CMK (cell line): Measurements from ENCODE around the gene STX1A.
A peak's percentile ranks its signal among the peaks of the same experiment; 100 is the strongest.

Experiments used
- DNase-seq: peaks from one replicate; pipeline ENCODE4 v3.0.0-alpha.2; 2010; ENCODE audit warnings: low read depth

STX1A gene

DNA sequence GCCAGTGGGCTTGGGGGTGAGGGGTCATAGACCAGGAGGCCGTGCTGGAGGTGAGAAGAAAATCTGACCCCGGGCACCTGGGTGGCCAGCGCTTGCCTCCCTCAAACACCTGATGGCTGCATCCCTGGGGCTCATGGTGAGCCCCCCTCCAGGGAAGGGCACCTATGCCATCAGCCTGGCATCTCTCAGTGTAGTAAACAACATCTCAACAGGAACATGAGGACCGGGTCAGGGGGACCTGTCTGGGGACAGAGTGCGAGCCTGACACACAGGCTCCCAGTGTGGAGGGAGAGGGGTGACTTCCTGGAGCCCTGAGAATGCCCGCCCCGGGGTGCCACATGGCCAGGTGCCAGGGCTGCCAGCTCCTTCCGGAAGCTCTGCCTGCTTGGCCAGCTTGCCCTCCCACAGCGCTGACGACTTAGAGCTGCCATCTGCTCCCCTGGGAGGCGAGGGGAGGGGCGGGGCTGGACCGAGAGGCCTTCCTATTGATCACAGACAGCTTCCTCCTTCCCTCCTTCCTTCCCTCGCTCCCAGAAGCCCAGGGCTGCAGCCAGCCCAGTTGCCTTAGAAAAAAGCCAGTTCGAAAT, 12.3 kb downstream of the STX1A start:
- DNase-seq, result no peak

DNA sequence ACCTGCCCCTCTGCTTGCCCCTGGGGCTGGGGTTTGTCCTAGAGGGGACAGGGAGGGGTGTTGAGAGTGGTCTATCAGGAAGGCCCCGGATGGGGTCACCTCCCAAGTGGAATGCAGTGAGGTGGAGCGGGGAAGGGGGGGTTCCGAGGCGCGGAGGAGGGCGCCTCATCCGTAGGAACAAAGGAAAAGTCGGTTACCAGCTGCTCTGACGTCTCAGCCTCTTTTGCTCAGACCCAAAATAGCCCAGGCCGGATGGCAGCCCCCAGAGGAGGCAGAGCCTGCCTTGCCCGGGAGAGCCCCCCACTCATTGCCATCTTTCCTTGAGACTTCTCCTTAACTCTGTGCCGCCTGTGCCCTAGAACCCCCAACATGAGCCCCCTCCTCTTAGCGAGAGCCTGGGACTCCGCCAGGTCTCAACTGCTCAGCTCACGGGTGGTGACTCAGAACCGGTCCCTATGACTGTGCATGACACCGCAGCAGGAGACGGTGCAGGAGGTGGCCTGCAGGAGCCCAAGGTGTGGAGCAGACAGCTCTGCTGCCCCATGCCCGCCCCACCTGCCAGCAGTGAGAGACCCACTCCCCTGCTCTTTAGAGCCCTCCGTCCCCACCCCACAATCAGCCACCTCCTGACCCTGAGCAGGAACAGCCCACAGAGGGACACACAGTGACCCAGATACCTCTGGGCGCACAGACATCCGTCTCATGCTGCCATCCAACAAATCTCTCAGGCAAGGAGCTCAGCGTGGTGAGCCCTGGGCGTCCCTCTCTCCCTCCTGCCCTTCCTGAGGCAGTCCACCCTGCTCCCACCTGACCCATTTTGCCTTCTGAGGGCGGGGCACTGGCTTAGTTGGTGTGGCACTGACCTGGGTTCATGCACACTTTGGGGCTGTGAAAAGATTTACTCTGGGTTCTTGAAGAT, 13.1 kb downstream of the STX1A start:
- DNase-seq, result no peak

DNA sequence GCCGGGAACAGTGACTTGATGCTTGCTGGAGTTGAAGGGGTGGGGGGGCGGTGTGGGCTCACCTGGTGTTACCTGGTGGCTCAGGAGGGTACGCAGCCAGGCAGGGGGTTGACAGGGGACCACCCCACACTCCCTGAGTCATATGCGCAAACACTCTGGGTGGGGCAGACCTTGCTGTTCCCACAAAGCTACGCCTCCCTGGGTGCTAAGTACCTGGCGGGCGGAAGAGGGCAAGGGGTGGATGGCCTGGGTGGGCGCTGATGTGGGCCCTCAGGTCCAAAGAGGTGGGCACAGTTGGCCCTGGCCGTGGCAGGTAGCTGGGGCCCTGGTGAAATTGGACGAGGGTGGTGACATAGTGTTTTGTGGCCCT, 13.9 kb downstream of the STX1A start:
- no peak for DNase-seq

DNA sequence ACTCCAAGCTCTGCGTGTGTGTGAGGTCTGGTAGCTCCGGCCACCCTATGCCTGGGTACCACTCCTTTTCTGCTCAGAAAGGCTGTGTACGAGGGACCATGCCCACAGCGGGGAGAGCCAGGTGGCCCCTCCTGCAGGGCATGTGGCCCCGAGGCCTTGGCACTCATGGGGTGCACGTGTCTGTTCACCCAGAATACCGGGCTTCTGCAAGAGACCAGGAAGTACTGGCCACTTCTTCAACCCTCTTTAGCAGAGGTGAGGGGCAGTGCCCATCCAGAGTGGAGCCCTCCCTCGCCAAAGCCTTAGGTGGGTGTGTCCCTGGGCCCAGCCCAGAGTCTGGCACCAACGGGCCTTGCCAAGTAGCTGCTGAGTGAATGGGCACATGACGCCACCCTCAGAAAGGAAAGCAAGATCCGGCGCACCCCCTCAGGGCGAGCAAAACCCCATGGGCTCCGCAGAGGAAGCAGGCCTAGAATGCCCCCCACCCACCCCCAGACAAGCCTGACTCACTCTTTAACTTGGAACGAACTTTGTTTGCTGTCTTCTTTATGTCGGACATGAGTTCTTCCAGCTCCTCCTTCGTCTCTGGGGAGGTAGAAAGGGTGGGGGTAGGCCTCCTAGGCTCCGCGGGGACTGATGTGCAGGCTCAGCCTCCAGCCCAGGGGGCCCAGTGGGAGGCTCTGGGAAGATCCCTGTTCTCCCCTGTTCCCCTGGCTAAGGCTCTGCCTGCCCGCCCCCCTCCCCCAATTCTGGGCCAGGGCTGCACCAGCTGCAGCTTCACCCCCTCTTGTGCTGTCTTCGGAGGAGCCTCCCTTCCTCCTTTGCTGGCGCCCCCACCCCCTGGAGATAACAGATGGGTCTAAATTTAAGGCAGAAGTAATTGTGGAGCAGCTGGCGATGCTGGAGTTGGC, 14.6 kb downstream of the STX1A start:
- no peak for DNase-seq

DNA sequence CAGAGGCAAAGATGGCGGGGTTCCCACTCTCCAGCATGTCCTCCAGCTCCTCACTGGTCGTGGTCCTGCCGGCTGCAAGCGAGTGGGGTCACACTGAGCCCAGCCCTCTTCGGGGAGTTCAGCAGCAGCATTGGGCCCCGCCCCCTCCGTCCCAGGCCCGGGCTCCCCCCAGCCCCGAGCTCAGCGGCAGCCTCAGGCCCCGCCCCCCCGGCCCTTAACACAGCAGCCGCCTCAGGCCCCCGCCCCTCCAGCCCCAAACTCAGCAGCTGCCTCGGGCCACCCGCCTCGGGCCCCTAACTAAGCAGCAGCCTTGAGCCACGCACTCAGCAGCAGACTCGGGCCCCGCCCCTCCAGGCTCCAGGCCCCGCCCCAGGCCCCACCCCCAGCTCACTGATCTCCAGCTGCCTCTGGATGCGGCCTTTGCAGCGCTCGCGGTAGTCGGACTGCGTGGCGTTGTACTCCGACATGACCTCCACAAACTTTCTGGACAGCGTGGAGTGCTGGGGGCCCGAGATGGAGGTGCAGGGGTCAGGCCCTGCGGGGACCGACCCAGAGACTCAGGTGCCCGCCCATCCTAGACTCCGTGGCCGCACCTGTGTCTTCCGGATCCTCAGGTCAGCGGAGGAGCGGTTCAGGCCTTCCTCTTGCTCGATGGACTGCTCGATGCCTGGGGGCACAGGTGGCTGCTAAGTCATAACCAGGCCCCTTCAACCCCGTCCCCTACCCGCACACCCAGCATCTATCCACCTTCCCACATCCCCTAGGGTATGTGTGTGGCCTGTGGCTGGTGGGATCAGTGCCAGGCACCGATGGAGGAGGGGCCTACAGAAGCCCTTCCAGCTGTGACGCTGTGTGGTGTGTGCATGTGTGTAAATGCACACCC, 15.5 kb downstream of the STX1A start:
- no peak for DNase-seq

DNA sequence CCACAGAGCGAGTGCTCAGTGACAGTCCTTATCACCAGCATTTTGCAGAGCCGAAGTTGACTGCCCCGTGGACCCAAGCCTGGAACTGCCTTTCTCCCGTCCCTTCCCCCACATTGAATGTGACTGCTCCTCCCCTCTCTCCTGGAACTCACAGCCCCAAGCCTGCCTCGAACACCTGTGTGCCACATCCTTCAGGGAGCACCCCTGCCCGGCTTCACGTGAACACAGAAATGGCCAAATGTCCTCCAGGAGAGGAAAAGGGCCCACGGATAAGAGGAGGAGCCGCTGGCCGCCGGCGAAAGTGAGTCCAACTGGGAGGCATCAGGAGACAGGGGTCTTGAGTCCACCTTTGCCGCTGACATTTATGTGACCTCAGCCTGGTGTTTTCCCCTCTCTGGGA, 16.2 kb downstream of the STX1A start:
- no peak for DNase-seq

DNA sequence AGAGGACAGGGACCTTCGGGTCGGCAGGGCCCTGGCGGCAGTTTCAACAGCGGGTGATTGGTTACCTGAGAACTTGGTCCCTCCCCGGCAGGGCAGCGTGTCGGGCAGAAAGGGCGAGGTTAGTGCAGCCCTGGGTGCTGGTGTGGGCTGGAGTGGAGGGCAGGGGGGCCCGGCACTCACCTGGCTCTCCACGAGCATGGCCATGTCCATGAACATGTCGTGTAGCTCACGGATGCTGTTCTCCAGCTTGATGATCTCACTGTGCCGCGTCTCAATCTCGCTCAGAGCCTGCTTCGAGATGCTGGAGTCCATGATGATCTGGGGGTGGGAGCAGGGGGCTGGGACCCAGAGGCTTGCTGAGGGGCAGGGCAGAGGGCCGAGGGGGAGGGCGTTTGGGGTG, 16.8 kb downstream of the STX1A start:
- no peak for DNase-seq

DNA sequence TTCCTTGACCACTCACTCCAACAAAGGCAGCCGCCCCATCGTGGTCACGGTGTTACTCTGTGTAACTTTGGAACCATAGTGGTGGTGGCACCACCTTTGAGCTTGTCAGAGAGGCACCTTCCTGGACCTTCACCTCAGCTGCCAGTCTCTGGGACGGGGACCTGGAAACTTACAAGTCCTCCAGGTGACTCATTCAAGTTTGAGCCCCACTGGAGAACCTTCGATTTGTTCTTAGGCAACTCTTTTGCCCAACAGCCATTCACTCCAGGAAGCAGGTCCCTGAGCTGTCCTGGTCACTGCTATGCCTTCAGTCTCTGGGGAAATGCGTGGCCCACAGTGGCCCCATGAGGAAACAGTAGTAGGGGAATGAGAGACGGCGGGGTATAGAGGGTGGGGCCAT, 17.2 kb downstream of the STX1A start:
- no peak for DNase-seq

DNA sequence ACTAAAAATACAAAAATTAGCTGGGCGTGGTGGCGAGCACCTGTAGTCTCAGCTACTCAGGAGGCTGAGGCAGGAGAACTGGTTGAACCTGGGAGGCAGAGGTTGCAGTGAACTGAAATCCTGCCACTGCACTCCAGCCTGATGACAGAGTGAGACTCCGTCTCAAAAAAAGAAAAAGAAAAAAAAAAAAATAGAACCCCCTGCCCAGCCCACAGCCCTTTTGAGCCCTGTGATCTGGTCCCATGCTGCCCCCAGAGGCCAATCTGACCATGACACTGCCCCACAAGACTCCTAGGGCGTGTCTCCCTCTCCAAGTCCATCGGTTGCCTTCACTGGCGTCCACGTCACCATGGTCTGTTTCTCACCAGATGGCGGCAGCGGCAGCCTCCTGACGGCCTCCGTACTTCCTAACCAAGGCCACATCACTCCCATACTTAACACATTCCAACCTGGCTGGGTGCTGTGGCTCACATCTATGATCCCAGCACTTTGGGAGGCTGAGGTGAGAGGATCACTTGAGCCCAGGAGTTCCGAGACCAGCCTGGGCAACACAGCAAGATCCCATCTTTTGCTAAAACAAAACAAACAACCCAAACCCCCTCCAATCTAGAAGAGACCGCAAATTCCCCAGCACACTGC, 18.0 kb downstream of the STX1A start:
- no peak for DNase-seq

DNA sequence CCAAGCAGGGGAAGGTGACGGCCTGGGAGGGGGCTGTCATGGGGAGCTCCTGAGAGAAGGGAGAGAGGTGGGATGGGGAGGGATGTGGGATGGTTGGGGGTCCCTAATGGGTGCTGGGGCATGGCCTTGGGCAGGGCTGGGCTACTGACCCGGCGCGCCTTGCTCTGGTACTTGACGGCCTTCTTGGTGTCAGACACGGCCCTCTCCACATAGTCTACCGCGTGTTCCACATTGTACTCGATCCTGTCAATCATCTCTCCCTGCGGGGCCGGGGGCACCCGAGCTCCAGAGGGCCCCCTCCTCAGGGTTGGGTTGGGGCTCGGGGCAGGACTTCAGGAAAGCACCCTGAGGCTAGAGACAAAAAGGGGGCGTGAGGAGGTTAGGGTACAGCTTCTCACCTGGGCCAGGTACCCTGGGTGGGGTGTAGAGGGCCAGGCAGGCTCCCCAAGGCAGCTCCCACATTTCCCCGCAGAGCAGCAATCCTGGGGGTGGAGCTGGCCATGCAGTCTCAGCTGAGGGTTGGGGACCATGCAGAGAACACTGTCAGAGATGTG, 18.8 kb downstream of the STX1A start:
- no peak for DNase-seq

DNA sequence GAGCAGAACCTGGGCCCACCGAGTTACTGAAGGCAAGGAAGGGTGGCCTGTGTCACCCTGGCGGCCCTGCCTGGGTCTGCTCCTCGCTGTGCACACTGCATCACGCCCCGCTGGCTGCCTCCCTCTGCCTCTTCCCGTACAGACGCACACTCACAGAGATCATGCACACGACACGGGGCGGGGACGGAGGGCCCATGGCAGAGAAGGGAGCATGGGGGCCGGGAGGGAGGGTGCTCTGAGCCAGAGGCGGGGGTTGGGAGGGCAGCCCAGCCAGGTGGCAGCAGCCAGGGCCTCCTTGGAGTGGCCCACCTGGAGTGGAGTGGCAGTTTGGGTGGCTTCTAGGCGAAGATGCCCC, 19.4 kb downstream of the STX1A start:
- DNase-seq, result no peak

DNA sequence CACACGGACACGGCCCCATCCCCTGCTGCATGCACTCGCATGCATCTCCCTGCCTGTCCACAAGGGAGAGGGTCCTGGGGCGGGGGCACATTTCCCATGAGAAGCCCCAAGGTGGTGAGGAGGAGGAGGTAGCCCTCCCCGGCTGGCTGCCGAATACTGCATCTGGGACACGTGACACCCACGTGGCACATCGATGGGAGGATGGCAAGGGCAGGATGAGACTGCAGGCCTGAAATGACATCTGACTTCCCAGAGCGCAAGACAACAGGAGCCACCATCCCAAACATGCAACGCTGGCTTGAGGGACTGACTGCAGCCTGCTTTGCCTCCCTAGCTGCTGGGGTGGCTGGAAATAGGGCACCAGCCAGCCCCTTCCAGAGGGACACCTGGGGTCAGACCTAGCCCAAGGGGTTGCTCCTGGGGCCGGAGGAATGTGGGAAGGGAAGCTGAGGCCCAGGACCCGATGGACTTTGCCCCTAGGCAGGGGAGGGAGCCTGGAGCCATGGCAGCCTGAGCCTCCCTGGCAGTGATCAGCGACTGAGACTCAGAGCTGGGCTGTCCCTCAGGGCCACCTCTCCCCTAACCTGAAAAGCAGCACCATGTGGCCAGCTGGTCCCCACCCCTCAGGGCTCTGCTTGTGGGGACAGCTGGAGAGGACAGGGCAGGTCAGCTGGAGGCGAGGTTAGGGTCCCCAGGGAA, 19.9 kb downstream of the STX1A start:
- DNase-seq, result no peak

DNA sequence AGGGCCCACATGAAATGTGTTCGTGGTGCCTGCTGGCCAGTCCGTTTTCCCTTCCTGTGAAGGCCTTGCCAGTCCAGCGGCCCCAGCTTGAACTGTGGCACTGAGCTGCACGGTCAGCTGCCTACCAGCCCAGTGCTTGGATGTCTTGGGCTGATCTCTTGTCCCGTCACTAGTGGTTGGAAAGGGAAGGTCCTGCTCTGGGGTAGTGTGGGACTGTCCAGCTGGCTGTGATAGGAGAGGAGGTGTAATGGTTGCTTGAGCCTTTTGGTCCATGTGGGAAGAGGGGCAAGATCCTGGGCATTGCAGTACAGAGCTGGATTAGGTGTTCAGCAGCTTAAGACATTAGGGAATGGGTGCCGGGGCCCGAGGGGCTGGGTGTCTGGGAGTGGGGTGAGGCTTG, 21.1 kb downstream of the STX1A start:
- no peak for DNase-seq

DNA sequence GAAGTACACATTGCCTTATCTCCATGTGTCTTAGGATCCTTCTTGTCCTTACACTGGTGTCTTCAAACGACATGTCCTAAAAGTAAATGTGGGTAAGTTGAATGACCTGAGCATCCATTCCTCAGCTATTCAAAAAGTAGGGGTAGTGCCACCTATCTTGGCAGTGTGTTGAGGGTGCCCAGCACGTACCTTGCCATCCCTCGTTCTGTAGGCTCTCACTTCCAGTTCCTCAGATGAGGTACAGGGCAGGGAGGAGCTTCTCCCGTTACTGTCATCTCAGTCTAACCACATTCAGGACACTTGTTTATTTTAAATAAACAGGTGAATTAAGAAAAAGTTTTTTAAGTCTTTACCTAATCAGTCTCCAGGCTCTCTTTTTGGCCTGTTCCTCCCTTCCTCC, 23.1 kb downstream of the STX1A start:
- DNase-seq, result no peak

DNA sequence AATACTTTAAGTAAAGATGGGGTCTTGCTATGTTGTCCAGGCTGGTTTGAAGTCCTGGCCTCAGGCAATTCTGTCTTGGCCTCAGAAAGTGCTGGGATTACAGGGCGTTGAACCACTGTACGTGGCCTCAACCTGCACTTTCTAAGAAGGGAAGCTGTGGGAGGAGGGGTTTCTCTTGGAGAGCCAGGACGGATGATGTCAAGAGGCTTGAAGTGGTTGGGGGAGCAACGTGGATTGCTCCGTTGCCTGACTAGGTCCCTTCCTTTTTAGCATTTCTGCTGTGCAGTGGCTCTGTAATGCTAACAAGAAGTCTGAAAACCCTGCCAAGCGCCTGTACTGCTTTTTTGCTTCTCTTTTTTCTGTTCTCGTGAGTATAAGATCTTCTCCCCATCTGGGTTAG, 28.8 kb downstream of the STX1A start:
- DNase-seq, result no peak

DNA sequence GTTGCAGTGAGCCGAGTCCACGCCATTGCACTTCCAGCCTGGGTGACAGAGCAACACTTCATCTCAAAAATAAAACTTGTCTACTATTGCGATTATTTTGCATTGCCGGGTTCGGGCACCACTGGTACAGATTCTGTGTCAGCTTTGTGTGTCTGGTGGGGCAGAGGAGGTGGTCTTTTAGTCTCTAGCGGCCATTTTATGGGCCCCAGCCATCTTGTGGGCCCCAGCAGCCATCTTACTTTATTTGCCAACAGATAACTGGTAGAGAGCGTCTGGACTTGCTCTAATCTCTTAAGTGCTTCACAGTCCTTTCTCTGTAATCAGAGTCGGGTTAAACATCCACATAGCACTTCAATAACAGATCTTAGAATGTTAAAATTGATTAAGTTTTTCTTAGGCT, 31.2 kb downstream of the STX1A start:
- DNase-seq, result no peak

DNA sequence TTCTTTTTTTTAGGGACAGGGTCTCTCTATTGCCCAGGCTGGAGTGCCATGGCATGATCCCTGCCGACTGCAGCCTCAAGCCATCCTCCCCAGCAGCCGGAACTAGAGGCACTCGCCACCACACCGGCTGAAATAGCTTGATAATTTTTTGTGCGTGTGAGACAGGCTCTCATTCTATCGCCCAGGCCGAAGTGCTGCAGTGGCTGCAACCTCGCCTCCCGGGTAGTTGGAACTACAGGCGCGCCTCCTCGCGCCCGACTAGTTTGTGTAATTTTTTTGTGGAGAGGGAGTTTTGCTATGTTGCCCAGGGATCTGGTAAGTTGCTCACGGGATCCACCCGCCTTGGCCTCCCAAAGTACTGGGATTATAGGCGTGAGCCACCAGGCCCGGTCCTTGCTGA, 34.2 kb downstream of the STX1A start:
- DNase-seq, result no peak

DNA sequence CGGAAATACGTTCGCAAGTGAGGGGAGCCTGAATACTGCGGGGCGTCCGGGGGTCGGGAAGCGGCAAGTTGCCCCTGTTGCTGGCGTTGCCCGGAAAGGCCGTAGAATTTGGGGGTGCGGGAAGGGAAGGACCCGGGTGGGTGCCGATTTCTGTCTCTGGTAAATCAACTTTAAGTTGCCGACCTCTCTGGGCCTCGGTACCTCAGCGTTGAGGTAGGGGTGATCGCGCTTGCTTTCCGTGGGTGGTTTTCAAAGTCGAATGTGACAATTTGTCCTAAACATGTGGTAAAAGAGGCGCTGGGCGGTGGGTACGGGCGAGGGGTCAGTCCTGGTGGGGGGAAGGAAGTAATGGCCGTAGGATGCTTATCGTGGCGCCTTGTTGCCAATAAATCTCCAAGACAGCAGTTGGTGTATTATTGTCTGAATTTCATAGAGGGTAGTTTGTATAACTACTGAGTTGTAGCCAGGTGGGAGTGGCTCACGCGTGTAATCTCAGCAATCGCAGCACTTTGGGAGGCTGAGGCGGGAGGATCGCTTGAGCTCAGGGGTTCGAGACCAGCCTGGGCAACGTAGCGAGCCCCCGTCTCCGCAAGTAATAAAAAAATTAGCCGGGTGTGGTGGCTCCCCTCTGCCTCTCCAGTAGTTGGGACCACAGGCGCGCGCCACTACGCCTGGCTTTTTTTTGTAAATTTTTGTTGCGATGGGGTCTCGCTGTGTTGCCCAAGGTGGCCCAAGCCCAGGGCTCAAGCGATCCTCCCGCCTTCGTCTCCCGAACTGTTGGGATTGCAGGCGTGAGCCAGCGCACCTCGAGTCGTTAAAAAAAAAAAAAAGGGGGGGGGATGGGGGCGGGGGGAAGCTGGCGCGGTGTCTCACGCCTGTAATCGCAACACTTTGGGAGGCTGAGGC, 35.4 kb downstream of the STX1A start:
- DNase-seq, result no peak

DNA sequence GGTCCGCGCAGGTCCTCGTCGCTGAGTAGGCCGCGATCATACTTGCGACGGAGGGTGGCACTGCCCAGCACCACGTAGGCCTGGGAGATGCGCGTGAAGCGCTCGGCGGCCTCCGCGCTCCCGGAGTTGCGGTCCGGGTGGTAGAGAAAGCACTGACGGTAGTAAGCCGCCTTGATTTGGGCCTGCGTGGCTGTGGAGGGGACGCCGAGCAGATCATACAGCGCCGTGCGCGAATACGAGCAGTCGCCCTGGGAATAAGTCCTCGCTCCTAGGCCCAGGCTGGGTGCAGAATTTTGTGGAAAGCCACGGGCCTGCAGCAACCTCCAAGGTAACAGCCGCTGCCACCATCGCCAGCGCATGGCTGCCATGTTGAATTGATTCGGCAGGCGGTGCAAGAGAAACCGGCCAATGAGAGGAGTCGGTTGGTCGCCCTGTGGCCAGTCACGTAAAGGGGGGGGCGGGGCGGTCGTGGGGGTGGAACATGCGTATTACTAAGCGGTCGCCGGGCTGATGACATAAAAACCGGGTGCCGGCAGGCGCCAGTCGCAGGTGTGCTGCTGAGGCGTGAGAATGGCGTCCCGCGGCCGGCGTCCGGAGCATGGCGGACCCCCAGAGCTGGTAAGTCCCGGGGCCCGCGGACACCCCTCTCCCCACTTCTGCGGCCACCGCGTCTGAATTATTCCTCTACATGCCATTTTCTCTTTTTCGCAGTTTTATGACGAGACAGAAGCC, 36.2 kb downstream of the STX1A start, which contains the start of the genes BUD23 and DNAJC30:
Gene BUD23 (plus strand): TSS at position 542 of the 732 bp plus-strand sequence. CDS start 29 bp downstream, at position 571.
Gene DNAJC30 (minus strand): TSS at position 398 of the 732 bp plus-strand sequence. CDS start 30 bp downstream, at position 368.
- peak; percentile 82 for DNase-seq
